Thymus (tissue), 11 donors: ENCODE results near the gene ITM2C. TPM values are rescaled to one million over a fixed set of nuclear protein-coding genes. Genes with fewer than 3 reads are reported as not detected.

Experiments
- DNase-seq, 9 donors: peaks; one replicate each; pipeline ENCODE4 v3.0.0-alpha.2; 2013; ENCODE audit warnings: low spot score in 9 of 9, low read depth in 6 of 9, missing footprints in 1 of 9
- H3K27ac ChIP-seq, 2 donors: one replicate each; pipeline ENCODE4 v1.5.1; 2013; ENCODE audit warnings: control low read depth in 1 of 2, low read depth in 1 of 2, low read length in 1 of 2, mild to moderate bottlenecking in 1 of 2, moderate library complexity in 1 of 2
- H3K27me3 ChIP-seq, 2 donors: one replicate each; pipeline ENCODE4 v1.5.1; 2013; ENCODE audit warnings: low read length in 1 of 2; ENCODE audit not compliant: control insufficient read depth in 2 of 2, insufficient read depth in 1 of 2
- H3K36me3 ChIP-seq, 2 donors: one replicate each; pipeline ENCODE4 v1.5.1; 2013; ENCODE audit warnings: low read length in 1 of 2, mild to moderate bottlenecking in 1 of 2, moderate library complexity in 1 of 2; ENCODE audit not compliant: control insufficient read depth in 2 of 2, insufficient read depth in 2 of 2
- H3K4me1 ChIP-seq, 2 donors: one replicate each; pipeline ENCODE4 v1.5.1; 2013; ENCODE audit warnings: low read length in 2 of 2; ENCODE audit not compliant: control insufficient read depth in 2 of 2, insufficient read depth in 2 of 2
- H3K4me3 ChIP-seq, 2 donors: one replicate each; pipeline ENCODE4 v1.5.1; 2013; ENCODE audit warnings: low read length in 2 of 2, control low read depth in 1 of 2, mild to moderate bottlenecking in 1 of 2
- H3K9me3 ChIP-seq, 2 donors: one replicate each; pipeline ENCODE4 v1.5.1; 2013; ENCODE audit warnings: low read length in 1 of 2, mild to moderate bottlenecking in 1 of 2; ENCODE audit not compliant: control insufficient read depth in 2 of 2, insufficient read depth in 1 of 2
- WGBS: extraction: QIAGEN DNeasy Blood & Tissue Kit; methylation state at CpG from one replicate; pipeline ENCODE4 v1.1.7; 2013; 5-methylcytosine and 5-hydroxymethylcytosine counted together
- polyA plus RNA-seq: library from polyadenylated mRNA; stranded (reverse); fragments of 200-250 nt; gene quantifications from one replicate; pipeline ENCODE4 v1.2.3, GENCODE V29; 2013
- total RNA-seq: library from RNA; stranded (reverse); fragments of 120-200 nt; gene quantifications from one replicate; pipeline ENCODE4 v1.2.4, GENCODE V29; 2013
- donor health status: healthy.

ITM2C gene
- total and polyA plus RNA-seq, 2 donors: 79.4 to 154 TPM

- Histone ChIP-seq H3K27ac (no peak overlapping the region), H3K9me3 (no peaks in the 10 kb centered on the region), H3K4me1 (peaks cover 0 to 9% of the 10 kb centered on the region in 2 donors), H3K4me3 (no peak overlapping the region), H3K27me3 (no peaks in the 10 kb centered on the region), H3K36me3 (peaks cover 0 to 4% of the 10 kb centered on the region in 2 donors)
- 87% methylated on average over 5 of the region's 5 CpGs for WGBS
- peak in 2 of 9 donors; percentile 51 to 64 for DNase-seq
These were observed 48.8 kb downstream of the ITM2C start for GRCh38 chr2:230913406-230914143.

GRCh38 chr2:230914886-230915285 lies 50.1 kb downstream of the ITM2C start:
- no peak for DNase-seq
- Histone ChIP-seq H3K27me3 (no peaks in the 10 kb centered on the region), H3K9me3 (no peaks in the 10 kb centered on the region), H3K36me3 (peaks cover 0 to 3% of the 10 kb centered on the region in 2 donors), H3K4me3 (no peak overlapping the region), H3K4me1 (peaks cover 0 to 2% of the 10 kb centered on the region in 2 donors), H3K27ac (no peak overlapping the region)
- WGBS: 99% methylated on average over 3 of the region's 3 CpGs

- Histone ChIP-seq H3K4me1 (peaks cover 0 to 2% of the 10 kb centered on the region in 2 donors), H3K9me3 (no peaks in the 10 kb centered on the region), H3K4me3 (no peak overlapping the region), H3K36me3 (no peaks in the 10 kb centered on the region), H3K27me3 (no peaks in the 10 kb centered on the region), H3K27ac (no peak overlapping the region)
- WGBS: 94% methylated on average over 6 of the region's 6 CpGs
- DNase-seq: no peak
These were observed 50.6 kb downstream of the ITM2C start for GRCh38 chr2:230915319-230915718.

- Histone ChIP-seq H3K4me3 (no peak overlapping the region), H3K4me1 (peaks cover 0 to 2% of the 10 kb centered on the region in 2 donors), H3K36me3 (no peaks in the 10 kb centered on the region), H3K27ac (no peak overlapping the region), H3K9me3 (no peaks in the 10 kb centered on the region), H3K27me3 (peaks cover 0 to under 1% of the 10 kb centered on the region in 2 donors)
- DNase-seq: no peak
- 95% methylated on average over 7 of the region's 7 CpGs for WGBS
These were observed 51.5 kb downstream of the ITM2C start for GRCh38 chr2:230916218-230916617.

GRCh38 chr2:230919240-230919639 lies 54.5 kb downstream of the ITM2C start:
- Histone ChIP-seq H3K36me3 (no peaks in the 10 kb centered on the region), H3K9me3 (no peaks in the 10 kb centered on the region)
- 93% methylated on average over 2 of the region's 2 CpGs for WGBS

GRCh38 chr2:230919681-230920080 lies 54.9 kb downstream of the ITM2C start:
- H3K27me3 ChIP-seq: peaks cover 0 to 2% of the 10 kb centered on the region in 2 donors
- H3K27ac ChIP-seq: no peak overlapping the region
- peaks cover under 1 to 17% of the 10 kb centered on the region in 2 donors for H3K4me1 ChIP-seq
- no peaks in the 10 kb centered on the region for H3K36me3 ChIP-seq
- no peak for DNase-seq
- H3K4me3 ChIP-seq: no peak overlapping the region
- H3K9me3 ChIP-seq: no peaks in the 10 kb centered on the region
- WGBS: 53% methylated on average over 2 of the region's 2 CpGs

More at GRCh38 chr2:230919240-230919639, 54.5 kb downstream of the ITM2C start:
- Histone ChIP-seq H3K27me3 (peaks cover 0 to 2% of the 10 kb centered on the region in 2 donors), H3K4me1 (peaks cover 0 to 14% of the 10 kb centered on the region in 2 donors), H3K27ac (no peak overlapping the region), H3K4me3 (no peak overlapping the region)
- DNase-seq: no peak

GRCh38 chr2:230920167-230920566 lies 55.4 kb downstream of the ITM2C start:
- no peaks in the 10 kb centered on the region for H3K9me3 ChIP-seq
- H3K27me3 ChIP-seq: peaks cover 0 to 2% of the 10 kb centered on the region in 2 donors
- H3K4me1 ChIP-seq: peaks cover 2 to 21% of the 10 kb centered on the region in 2 donors
- WGBS: 87% methylated on average over 2 of the region's 2 CpGs
- no peaks in the 10 kb centered on the region for H3K36me3 ChIP-seq
- no peak for DNase-seq
- no peak overlapping the region for H3K4me3 ChIP-seq
- H3K27ac ChIP-seq: no peak overlapping the region

- H3K27ac ChIP-seq: no peak overlapping the region
- peaks cover 0 to 2% of the 10 kb centered on the region in 2 donors for H3K27me3 ChIP-seq
- H3K4me3 ChIP-seq: no peak overlapping the region
- DNase-seq: no peak
- H3K9me3 ChIP-seq: no peaks in the 10 kb centered on the region
- WGBS: 95% methylated on average over 11 of the region's 11 CpGs
- peaks cover 2 to 34% of the 10 kb centered on the region in 2 donors for H3K4me1 ChIP-seq
- no peaks in the 10 kb centered on the region for H3K36me3 ChIP-seq
These were observed 57.3 kb downstream of the ITM2C start for GRCh38 chr2:230921806-230922595.
